Retinal pigment epithelial cell (primary cell): ENCODE data around the gene CDK10.

ENCODE experiments used
- DNase-seq: peaks from one replicate; pipeline ENCODE4 v3.0.0-alpha.2; 2010; ENCODE audit warnings: low read depth
- H3K4me3 ChIP-seq: 2 replicates; pipeline ENCODE4 v1.5.1; 2011; ENCODE audit warnings: mild to moderate bottlenecking, low read length, control low read depth, moderate library complexity
- CTCF ChIP-seq: conservative IDR thresholded peaks from 2 replicates; pipeline ENCODE4 v1.5.1; 2011; ENCODE audit warnings: low read depth, low read length, control low read depth, inconsistent platforms

Gene CDK10

DNA sequence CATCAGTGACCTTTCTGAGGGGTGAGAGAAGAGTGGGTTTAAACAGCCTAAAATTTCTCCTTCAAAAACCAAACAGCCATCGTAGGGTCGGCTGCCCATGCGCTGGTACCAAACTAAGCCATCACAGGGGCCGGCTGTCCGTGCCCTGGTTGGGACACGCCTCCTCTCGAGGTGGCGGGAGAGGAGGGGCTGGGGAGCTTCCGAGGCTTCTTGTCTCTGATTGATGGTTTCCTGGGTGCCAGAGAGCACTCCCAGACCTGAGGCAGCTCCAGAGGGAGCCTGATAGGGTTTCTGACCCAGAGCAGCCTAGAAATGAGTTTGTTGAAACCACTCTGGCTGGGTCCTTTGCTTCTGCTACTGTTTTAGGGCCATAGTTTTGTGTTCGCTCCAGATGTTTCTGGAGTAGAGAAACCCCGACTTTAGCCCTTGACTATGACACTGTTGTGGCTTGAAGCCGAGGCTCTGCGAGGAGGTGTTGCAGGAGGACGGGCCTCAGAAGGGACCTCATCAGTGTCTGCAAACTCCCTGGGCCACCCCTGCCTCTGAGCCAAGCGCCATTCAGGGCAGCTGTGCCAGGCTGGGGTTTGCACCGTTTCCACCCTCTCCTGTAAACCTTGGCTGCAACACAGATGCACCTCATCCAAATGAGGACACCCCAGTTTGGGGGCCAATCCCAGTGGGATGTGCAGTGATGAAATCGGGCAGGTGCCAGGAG lies 41.1 kb downstream of the CDK10 start:
- no peak for DNase-seq
- no peak for TF ChIP-seq CTCF
- no peak overlapping the region for H3K4me3 ChIP-seq

DNA sequence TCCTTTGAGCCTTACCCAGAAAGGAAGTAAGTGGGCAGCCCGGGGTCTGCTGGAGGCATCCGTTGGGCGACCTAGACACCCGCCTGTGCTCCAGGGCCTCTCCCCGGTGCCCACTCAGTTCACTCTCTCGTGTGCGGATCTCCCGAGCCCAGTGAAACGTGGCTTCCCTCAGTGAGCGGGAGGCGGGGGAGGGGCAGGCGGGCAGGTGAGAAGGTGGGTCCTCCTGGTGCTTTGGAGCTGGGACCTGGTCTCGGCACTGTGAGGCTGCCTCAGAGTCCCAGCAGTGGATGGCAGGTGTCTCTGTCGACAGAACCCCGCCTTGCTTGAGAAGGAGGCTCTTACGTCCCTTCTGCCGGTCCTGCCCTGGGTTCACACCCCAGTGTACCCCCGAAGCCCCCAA lies 42.8 kb downstream of the CDK10 start:
- TF ChIP-seq CTCF: no peak
- H3K4me3 ChIP-seq: no peak overlapping the region
- no peak for DNase-seq

DNA sequence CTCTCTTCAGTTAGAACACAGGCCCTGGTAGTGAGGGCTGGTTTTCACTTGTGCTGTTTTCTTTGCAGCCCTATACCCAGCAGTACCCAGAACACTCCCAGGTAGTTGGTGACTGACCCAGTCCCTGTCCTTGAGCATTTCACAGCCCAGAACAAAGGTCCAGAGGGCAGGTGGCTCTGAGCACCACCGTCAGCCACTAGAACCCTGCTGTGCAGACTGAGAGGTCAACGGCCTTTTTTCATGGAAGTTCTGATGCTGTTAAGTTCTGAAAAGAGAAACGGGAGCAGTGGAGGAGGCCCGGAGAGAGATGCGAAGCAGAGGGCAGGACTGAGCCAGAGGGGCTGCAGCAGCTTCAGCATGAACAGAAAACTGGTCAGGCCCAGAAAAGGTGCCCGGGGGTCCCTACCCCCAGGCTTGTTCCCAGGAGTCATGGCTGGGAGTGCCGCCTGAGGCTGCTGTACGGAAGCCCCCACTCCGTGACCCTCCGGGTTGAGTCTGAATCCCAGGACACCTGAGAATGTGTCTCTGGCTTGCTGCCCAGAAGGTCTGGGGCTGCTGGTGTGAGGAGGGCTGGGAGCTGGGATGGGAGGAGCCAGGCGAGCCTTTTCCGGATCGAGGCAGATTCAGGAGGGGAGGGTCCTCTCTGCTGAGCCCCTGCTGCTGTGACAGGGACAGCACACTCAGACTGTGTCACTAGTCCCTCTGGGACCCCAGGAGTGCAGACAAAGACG lies 43.5 kb downstream of the CDK10 start:
- DNase-seq: no peak
- TF ChIP-seq CTCF: no peak
- no peak overlapping the region for H3K4me3 ChIP-seq

DNA sequence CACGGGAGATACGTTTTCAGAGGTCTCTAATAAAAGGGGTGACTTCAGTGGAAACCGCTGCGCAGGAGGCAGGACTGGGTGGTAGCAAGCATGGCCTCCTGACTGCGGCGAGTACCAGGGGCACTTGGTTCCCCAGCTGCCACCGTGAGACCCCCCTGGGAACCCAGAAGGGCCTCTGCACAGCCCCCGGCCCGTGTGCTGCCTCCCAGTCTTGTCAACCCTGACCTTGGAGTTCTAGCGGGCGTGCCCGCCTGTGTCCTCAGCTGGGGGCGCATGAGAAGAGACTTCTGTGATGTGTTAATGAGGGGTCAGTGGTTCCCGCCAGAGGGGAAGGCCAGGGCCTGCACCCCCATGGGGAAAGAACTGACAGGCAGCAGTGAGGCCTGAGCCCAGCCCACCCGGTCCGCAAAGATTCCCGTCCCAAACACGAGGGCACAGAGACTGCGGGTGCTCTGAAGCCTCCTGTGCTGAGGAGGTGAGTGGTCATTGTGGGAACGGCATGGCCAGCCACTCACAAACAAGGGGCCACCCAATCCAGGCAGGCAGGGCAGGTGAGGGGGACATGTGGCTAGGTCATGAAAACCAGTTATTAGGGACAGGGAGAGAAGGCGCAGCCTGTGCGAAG lies 44.2 kb downstream of the CDK10 start:
- TF ChIP-seq CTCF: no peak
- H3K4me3 ChIP-seq: no peak overlapping the region
- DNase-seq: no peak

DNA sequence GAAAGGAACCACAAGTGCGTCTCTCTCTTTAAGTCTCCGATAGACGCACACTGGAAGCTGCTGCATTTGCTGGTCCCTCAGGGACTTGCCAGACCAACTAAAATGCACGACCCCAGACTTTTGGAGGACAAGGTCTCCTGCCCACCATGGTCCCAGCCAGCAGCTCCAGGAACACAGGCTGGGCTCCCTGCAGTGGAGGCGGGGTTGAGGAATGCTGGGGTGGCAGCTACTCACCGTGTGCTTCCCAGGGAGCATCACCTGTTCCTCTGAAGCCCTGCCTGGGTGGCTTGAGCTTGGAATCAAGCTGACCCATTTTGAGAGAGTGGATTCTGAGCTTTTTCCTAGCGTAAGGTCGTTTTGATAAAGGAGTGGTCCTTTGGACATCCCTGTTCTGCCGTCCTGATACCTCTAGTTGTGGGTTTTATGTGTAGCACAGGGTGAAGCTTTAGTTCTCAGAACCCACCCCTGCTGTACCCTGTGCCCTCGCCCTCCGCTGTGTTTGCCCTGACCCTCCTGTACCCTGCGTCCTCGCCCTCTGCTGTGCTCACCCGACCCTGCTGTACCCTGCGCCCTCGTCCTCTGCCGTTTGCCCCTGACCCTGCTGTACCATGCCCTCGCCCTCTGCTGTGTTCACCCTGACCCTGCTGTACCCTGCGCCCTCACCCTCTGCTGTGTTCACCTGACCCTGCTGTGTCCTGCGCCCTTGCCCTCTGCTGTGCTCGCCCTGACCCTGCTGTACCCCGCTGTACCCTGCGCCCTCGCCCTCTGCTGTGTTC lies 45.8 kb downstream of the CDK10 start:
- no peak overlapping the region for H3K4me3 ChIP-seq
- no peak for TF ChIP-seq CTCF
- no peak for DNase-seq

DNA sequence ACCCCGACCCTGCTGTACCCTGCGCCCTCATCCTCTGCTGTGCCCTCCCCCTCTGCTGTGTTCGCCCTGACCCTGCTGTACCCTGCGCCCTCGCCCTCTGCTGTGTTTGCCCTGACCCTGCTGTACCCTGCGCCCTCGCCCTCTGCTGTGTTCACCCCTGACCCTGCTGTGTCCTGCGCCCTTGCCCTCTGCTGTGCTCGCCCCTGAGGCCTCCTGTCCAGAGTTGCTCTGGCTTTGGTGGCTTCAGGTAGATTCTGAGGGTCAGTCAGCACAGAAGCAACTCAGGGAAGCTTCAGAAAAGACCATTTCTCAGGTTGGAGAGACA lies 46.4 kb downstream of the CDK10 start:
- no peak for TF ChIP-seq CTCF
- H3K4me3 ChIP-seq: no peak overlapping the region
- DNase-seq: no peak
